HG03378 (cell line): ENCODE measurements around the gene RNF39.

ENCODE experiments used
- ATAC-seq: cut with Tn5 transposase; IDR thresholded peaks from one replicate; pipeline ENCODE4 v1.9.1; 2021; ENCODE audit warnings: mild to moderate bottlenecking, moderate library complexity; ENCODE audit not compliant: unreplicated experiment

The RNF39 gene

GRCh38 chr6:30097902-30098768 lies 22.6 kb upstream of the RNF39 start:
- no peak for ATAC-seq

DNA sequence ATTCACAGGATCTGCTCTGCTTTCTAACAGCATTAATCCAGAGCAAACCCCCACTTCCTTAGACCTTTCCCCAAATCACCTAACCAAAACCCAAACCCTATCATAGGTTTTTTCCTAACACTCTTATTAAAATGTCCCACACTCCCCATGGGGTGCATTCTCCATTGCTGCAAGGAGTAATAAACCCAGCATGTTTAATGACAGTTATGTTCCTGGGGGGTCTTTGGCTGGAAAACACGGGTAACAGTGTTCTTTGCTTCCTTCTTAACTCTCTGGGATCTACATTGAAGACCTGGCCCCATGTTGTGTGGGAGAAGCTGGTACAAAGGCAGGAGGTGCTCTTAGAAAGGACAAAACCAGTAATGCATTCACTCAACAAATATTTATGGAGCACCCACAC lies 21.3 kb upstream of the RNF39 start:
- ATAC-seq, result no peak

- ATAC-seq, result no peak
Observed at GRCh38 chr6:30093951-30094661, 18.5 kb upstream of the RNF39 start.

DNA sequence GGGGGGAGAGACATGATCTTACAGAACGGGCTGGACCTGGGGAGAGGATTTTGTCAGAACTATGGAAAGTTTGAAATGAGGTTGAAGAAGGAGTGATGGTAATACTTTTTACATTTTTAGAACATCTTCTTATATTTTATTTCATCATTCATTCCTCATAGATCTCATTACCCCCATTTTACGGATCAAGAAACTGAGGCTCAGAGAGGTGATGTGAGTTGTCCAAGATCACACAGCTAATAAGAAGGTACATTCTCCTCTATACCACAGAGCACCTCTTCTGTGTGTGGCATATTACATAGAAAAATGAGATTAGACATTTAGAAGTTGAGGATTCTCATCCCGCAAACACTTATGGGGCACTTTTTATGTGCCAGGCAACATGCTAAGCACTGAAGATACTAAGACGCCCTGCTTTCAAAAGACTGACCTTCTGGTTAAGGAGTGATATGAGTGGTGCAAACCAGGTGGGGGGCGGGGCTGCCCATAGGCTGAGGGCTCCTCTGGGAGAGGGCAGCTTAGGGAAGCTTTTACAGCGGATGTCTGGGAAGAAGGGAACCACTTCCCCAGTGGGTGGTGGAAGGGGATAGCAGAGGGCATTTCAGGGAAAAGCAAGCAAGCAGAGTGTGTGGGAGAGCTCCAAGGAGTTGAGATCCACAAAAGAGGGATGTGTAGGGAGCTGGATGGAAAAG lies 17.4 kb upstream of the RNF39 start:
- ATAC-seq, result no peak

- ATAC-seq, result no peak
Observed at GRCh38 chr6:30091577-30092381, 16.2 kb upstream of the RNF39 start.

GRCh38 chr6:30087876-30088275 lies 12.3 kb upstream of the RNF39 start:
- ATAC-seq, result no peak

- no peak for ATAC-seq
Observed at GRCh38 chr6:30077218-30077617, 1.6 kb upstream of the RNF39 start.

- ATAC-seq, result no peak
Observed at GRCh38 chr6:30075790-30076732, 492 bp upstream of the RNF39 start.

GRCh38 chr6:30074331-30075093 lies 1.1 kb downstream of the RNF39 start:
- ATAC-seq, result no peak

DNA sequence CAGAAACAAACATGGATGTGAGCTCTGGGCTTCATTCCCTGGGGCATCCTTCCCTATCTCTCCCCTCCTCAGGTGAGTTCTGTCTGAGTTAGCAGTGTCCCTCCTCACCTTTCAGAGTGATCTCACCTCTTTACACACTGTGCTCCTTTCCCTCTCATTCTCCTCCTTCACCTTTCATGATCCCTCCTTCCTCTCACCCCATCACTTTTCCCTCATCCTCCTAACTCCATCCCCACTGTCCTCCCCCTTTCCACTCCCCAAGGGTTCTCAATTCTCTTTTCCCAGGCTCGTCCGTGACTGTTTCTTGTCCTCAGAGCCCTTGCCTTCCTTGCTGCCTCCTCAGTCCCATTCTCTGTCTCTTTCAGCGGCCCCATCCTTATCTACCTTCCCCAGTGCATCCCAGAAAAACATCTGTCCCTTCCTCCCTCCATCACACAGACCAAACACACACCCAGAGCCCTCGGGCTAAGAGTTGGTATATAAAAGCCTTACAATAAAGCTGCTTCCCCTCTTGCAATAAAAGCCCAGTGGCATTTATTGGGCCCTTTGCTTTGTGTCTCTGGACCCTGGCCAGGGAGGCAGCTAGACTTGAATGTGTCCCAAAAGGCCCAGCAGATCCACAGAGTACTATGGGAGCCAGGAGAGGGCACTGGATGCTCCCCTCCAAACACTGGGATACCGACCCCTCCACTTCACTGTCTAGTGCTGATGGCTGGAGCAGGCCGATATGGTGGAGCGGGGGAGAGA lies 1.9 kb downstream of the RNF39 start:
- no peak for ATAC-seq

DNA sequence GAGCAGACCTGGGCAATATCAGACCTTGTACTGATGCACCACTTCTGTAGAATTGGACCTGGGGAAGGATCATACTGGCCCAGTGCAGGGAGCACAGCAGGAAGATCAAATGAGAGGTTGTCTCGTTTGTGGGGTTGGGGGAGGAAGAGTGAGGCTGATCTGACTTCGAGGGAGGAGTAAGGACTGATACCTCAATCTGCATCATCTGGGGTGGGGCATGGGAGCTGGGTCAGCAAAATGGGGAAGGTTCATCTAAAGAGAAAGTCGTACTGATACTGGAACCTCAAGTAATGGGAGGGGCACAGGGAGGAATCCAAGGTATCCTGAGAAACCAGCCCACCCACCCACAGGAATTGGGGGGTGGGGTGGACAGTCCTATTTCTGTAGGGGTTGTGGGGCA lies 3.7 kb downstream of the RNF39 start:
- no peak for ATAC-seq

DNA sequence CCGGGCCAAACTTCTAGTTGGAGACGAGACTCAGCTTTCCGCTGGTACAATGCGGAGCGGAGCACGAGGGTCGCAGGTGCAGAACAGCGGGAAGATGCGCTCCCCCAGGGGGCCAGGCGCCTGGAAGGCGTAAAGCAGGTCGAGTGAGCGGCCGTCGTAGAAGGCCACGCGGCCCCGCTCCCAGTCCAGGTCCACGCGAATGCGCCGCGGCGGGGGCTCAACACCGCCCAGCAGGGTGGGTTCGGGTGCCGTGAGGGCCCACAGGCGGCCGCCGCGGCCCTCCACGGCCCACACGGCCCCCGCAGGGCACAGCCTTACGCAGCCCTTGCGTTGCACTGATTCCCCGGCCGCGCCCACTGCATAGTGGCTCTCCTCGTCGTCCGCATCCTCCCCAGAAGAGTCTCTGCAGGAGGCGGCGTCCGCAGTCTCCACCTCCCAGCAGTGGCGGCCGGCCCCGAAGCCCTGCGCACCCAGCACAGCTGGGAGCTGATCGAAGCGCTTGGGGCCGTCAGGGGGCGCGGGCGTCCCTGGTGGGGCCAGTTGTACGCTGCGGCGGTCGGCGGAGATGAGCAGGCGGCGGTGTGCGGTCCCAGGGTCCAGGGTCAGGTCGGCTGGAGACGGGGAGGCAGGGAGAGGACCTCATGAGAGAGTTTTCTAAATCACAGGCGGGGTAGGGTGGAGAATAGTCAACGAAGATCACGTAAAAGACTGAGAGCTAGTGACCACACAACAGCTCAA lies 4.3 kb downstream of the RNF39 start:
- no peak for ATAC-seq

DNA sequence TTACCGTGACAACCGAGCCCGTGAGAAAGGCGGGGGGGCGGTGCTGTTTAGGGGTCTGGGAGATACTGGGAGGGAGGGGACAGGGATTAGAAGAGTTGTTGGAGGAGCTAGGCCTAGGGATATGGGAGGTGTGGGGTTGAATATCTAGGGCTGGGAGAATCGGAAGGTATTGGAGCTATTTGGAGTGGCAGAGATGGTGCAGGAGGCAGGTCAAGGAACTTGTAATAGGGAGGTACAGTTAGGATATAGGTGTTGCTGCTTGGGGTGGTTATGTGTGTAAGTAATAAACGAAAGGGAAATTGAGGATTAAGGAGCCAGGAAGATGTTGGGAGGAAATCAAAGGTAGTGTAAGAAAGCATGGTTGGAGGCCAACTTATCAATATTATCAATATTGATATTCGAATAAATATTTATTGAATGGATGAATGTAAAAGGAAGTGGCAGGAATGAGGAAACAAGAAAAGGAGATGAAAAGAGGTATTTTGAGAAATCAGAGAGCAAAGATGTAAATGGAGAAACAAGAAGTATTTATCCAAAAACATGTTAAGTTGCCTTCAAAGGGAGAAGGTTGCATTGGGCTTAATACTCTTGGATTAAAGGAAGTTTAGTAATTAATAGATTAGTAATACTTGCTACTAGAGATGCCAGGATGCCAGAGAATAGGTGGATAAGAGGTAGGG lies 8.0 kb downstream of the RNF39 start:
- ATAC-seq, result no peak

- peak; percentile 86 for ATAC-seq
Observed at GRCh38 chr6:30066577-30067459, 8.8 kb downstream of the RNF39 start, which contains the start of gene PPP1R11. PPP1R11 (plus strand) TSS chr6:30067198; CDS start chr6:30067411, 213 bp downstream.

GRCh38 chr6:30066082-30066481 lies 9.5 kb downstream of the RNF39 start:
- ATAC-seq, result no peak

- ATAC-seq, result no peak
Observed at GRCh38 chr6:30063315-30063714, 12.3 kb downstream of the RNF39 start.
